ENCODE data around the gene LPAR3.

The LPAR3 gene

DNA sequence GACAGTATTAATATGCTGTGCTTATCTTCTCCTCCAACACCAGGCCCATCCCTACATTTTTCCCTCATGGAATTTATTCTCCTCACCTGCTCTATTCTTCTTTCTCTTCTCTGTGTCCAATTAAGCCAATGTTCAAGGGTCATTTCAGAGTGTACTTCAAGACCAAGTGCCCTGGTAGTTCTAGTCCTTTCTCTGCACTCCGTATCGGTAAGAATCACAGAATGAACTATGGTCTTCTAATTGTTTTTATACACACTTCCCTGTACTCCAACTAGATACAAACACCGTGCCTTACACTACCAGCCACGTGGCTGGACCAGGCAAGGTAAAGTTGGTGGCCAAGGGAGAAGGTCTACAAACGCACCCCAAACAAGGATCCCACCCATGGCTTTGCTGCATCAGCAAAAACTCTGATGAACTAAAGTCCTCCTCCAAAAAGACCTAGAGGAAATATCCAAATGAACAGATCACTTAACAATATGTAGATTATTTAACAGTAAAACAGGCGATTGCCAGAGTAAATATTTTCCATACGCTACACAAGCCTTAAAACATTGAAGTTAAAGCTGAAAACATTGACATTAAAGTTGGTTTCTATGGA, 40.1 kb upstream of the LPAR3 start:
- no peak for TF ChIP-seq EZH2 (optimal IDR thresholded peaks at IDR 0.05; ENCODE audit: low read depth, low read length)
- TF ChIP-seq, protein P1, sequence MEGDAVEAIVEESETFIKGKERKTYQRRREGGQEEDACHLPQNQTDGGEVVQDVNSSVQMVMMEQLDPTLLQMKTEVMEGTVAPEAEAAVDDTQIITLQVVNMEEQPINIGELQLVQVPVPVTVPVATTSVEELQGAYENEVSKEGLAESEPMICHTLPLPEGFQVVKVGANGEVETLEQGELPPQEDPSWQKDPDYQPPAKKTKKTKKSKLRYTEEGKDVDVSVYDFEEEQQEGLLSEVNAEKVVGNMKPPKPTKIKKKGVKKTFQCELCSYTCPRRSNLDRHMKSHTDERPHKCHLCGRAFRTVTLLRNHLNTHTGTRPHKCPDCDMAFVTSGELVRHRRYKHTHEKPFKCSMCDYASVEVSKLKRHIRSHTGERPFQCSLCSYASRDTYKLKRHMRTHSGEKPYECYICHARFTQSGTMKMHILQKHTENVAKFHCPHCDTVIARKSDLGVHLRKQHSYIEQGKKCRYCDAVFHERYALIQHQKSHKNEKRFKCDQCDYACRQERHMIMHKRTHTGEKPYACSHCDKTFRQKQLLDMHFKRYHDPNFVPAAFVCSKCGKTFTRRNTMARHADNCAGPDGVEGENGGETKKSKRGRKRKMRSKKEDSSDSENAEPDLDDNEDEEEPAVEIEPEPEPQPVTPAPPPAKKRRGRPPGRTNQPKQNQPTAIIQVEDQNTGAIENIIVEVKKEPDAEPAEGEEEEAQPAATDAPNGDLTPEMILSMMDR (IDR thresholded peaks at IDR 0.05; ENCODE audit: low read length), result no peak
- Histone ChIP-seq H3K4me1 (ENCODE audit: low read length) (no peaks in the 10 kb centered on the region), H3K4me3 (ENCODE audit: low read length) (no peak overlapping the region), H3K9me3 (replicated peaks; ENCODE audit: insufficient read depth, low read length) (no peaks in the 10 kb centered on the region), H3K9me2 (replicated peaks; ENCODE audit: insufficient read depth, low read length) (no peaks in the 10 kb centered on the region), H3K27me3 (replicated peaks; ENCODE audit: insufficient read depth, low read length) (no peaks in the 10 kb centered on the region), H2AFZ (ENCODE audit: low read length) (no peak overlapping the region), H3K36me3 (replicated peaks; ENCODE audit: insufficient read depth, low read length) (no peaks in the 10 kb centered on the region), H3K4me2 (ENCODE audit: low read depth, low read length) (no peak overlapping the region), H4K20me1 (ENCODE audit: insufficient read depth, low read length) (no peaks in the 10 kb centered on the region), H3K27ac (ENCODE audit: low read length) (no peak overlapping the region), H3K79me2 (ENCODE audit: low read length) (no peaks in the 10 kb centered on the region), H3F3A (ENCODE audit: insufficient read depth, low read length) (no peaks in the 10 kb centered on the region), H3K9ac (ENCODE audit: low read length) (no peak overlapping the region)
- DNase-seq, result no peak

DNA sequence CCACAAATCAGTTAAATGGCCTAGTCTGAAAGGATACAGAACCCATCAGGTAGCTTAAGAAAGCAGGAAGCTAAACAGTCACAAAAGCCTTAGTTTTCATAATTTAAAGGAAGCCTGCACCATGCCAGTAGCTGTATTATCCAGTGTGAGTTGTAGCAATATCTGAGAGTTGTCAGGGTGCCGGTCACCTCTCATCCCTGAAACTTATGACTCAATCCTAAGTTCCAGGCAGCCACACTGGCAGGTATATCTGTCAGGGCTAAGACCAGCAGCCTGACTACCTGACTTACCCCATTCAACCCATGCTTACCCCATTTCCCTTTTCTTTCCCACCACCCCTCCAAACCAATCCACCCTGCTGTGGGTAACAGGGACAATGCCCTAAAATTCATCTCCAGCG, 37.8 kb upstream of the LPAR3 start:
- Histone ChIP-seq H3K27me3 (replicated peaks; ENCODE audit: insufficient read depth, low read length) (no peaks in the 10 kb centered on the region), H3K4me1 (ENCODE audit: low read length) (no peaks in the 10 kb centered on the region), H3K36me3 (replicated peaks; ENCODE audit: insufficient read depth, low read length) (no peaks in the 10 kb centered on the region), H3K9ac (ENCODE audit: low read length) (no peak overlapping the region), H3K4me2 (ENCODE audit: low read depth, low read length) (no peak overlapping the region), H3K27ac (ENCODE audit: low read length) (no peak overlapping the region), H3K4me3 (ENCODE audit: low read length) (no peak overlapping the region), H3K79me2 (ENCODE audit: low read length) (no peaks in the 10 kb centered on the region), H3K9me2 (replicated peaks; ENCODE audit: insufficient read depth, low read length) (no peaks in the 10 kb centered on the region), H2AFZ (ENCODE audit: low read length) (no peak overlapping the region), H3F3A (ENCODE audit: insufficient read depth, low read length) (no peaks in the 10 kb centered on the region), H3K9me3 (replicated peaks; ENCODE audit: insufficient read depth, low read length) (no peaks in the 10 kb centered on the region), H4K20me1 (ENCODE audit: insufficient read depth, low read length) (no peaks in the 10 kb centered on the region)
- DNase-seq, result no peak
- TF ChIP-seq EZH2 (optimal IDR thresholded peaks at IDR 0.05; ENCODE audit: low read depth, low read length), result no peak
- TF ChIP-seq, protein P1 (IDR thresholded peaks at IDR 0.05; ENCODE audit: low read length), result no peak
- no peak for TF ChIP-seq EZH2phosphoT487 (IDR thresholded peaks at IDR 0.05; ENCODE audit: low read length)

DNA sequence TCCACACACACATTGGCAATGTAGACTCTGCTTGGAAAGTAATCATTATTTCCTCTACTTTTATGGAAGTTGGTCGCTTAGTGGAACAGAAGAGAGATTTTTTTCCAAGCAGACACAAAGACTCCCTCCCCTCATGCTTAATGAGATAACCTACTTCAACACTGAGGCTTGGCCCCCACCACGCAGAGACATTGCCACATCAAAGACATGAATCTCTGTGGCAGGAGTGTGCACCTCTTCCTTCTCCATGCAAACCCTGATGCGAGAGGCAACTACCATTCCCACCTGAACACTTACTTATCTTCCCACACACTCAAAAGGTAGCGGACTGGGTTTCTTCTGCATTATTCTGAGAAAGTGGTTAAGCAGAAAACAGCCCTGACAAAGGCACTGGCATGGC, 37.3 kb upstream of the LPAR3 start:
- H3K4me3 ChIP-seq (ENCODE audit: low read length), result no peak overlapping the region
- H3K9me2 ChIP-seq (replicated peaks; ENCODE audit: insufficient read depth, low read length), result no peaks in the 10 kb centered on the region
- H4K20me1 ChIP-seq (ENCODE audit: insufficient read depth, low read length), result no peaks in the 10 kb centered on the region
- H3F3A ChIP-seq (ENCODE audit: insufficient read depth, low read length), result no peaks in the 10 kb centered on the region
- H3K4me1 ChIP-seq (ENCODE audit: low read length), result no peaks in the 10 kb centered on the region
- H3K79me2 ChIP-seq (ENCODE audit: low read length), result no peaks in the 10 kb centered on the region
- no peak for DNase-seq
- H3K36me3 ChIP-seq (replicated peaks; ENCODE audit: insufficient read depth, low read length), result no peaks in the 10 kb centered on the region
- no peak overlapping the region for H2AFZ ChIP-seq (ENCODE audit: low read length)
- TF ChIP-seq, protein P1 (IDR thresholded peaks at IDR 0.05; ENCODE audit: low read length), result no peak
- TF ChIP-seq EZH2phosphoT487 (IDR thresholded peaks at IDR 0.05; ENCODE audit: low read length) (no peak), EZH2 (optimal IDR thresholded peaks at IDR 0.05; ENCODE audit: low read depth, low read length) (no peak)
- H3K27ac ChIP-seq (ENCODE audit: low read length), result no peak overlapping the region
- no peak overlapping the region for H3K9ac ChIP-seq (ENCODE audit: low read length)
- H3K9me3 ChIP-seq (replicated peaks; ENCODE audit: insufficient read depth, low read length), result no peaks in the 10 kb centered on the region
- H3K4me2 ChIP-seq (ENCODE audit: low read depth, low read length), result no peak overlapping the region
- no peaks in the 10 kb centered on the region for H3K27me3 ChIP-seq (replicated peaks; ENCODE audit: insufficient read depth, low read length)

All from MM.1S (cell line).